ENCODE data around the gene TLE7.

TLE7 gene

GRCh38 chr16:71406316-71406715 is 35.5 kb downstream of the TLE7 start:
- no peaks in the 10 kb centered on the region for H3K36me3 ChIP-seq
- no peaks in the 10 kb centered on the region for H3K27me3 ChIP-seq

DNA sequence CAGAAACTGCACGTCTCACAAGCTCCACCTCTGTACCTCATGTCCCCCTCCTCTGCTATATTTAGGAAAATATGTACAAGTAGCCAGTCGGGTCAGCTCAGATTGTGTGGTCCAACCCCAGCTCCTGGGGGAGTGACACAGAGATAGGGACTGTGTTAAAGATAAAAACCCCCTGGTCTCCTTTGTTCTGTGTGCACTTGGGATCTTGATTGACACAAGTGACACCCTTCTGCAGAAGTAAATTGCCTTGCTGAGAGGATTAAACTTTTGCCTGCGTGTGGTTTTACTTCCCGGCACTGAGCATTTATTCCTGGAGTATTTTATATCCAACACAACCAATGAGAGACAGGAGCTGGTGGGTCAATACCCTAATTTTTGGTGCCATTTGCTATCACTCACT is 37.5 kb downstream of the TLE7 start:
- no peak overlapping the region for H3K4me3 ChIP-seq
- no peak overlapping the region for H3K27ac ChIP-seq
- H3K27me3 ChIP-seq, result no peaks in the 10 kb centered on the region

More at GRCh38 chr16:71406316-71406715, 35.5 kb downstream of the TLE7 start:
- H3K9me3 ChIP-seq, result peaks cover 25% of the 10 kb centered on the region
- peaks cover 51% of the 10 kb centered on the region for H3K4me1 ChIP-seq
- H3K4me2 ChIP-seq, result peak overlapping the region; percentile 79
- no peak overlapping the region for H3K27ac ChIP-seq
- H4K20me1 ChIP-seq, result no peaks in the 10 kb centered on the region
- TF ChIP-seq Cebpa-rat (IDR thresholded peaks at IDR 0.05), result no peak
- H3K4me3 ChIP-seq, result no peak overlapping the region
- no peak overlapping the region for H3K9ac ChIP-seq

DNA sequence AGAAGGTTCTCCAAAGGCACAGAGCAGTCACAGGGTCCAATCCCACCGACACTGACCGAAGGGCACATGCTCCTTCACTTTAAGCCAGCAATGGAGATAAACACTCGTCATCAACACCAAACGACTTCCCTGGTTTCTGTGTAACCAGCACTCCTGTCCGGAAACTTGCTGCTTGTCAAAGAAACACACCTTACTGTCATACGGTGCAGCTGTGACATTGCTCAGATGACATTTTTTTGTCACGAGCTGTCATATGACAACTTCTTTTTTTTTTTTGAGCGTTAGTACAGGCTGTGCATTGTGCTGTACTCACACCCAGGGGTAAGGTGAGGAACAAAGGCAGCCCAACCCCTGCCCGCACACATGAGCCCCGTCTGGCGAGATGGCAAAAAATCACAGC is 39.2 kb downstream of the TLE7 start:
- Histone ChIP-seq H3K4me2 (no peak overlapping the region), H3K9ac (no peak overlapping the region), H3K36me3 (no peaks in the 10 kb centered on the region), H3K27ac (no peak overlapping the region), H3K4me3 (no peak overlapping the region), H4K20me1 (no peaks in the 10 kb centered on the region), H3K4me1 (peaks cover 29% of the 10 kb centered on the region), H3K27me3 (no peaks in the 10 kb centered on the region), H3K9me3 (peaks cover 25% of the 10 kb centered on the region)
- no peak for TF ChIP-seq Cebpa-rat (IDR thresholded peaks at IDR 0.05)

More for the DNA sequence above, 37.5 kb downstream of the TLE7 start:
- Histone ChIP-seq H3K9ac (no peak overlapping the region), H3K9me3 (peaks cover 25% of the 10 kb centered on the region), H3K36me3 (no peaks in the 10 kb centered on the region), H3K4me1 (peaks cover 46% of the 10 kb centered on the region), H3K4me2 (no peak overlapping the region), H4K20me1 (no peaks in the 10 kb centered on the region)
- no peak for TF ChIP-seq Cebpa-rat (IDR thresholded peaks at IDR 0.05)

- Histone ChIP-seq H3K9ac (no peak overlapping the region), H4K20me1 (no peaks in the 10 kb centered on the region), H3K9me3 (peaks cover 25% of the 10 kb centered on the region), H3K27ac (no peak overlapping the region), H3K4me3 (no peak overlapping the region), H3K4me1 (peaks cover 23% of the 10 kb centered on the region), H3K27me3 (no peaks in the 10 kb centered on the region), H3K4me2 (no peak overlapping the region), H3K36me3 (no peaks in the 10 kb centered on the region)
- TF ChIP-seq Cebpa-rat (IDR thresholded peaks at IDR 0.05), result no peak
Observed at GRCh38 chr16:71402007-71402406, 39.8 kb downstream of the TLE7 start.

- no peaks in the 10 kb centered on the region for H4K20me1 ChIP-seq
- H3K27me3 ChIP-seq, result no peaks in the 10 kb centered on the region
- no peak overlapping the region for H3K4me3 ChIP-seq
- H3K27ac ChIP-seq, result no peak overlapping the region
- H3K9me3 ChIP-seq, result peaks cover 22% of the 10 kb centered on the region
- no peak for TF ChIP-seq Cebpa-rat (IDR thresholded peaks at IDR 0.05)
- no peaks in the 10 kb centered on the region for H3K36me3 ChIP-seq
- H3K4me2 ChIP-seq, result no peak overlapping the region
- no peak overlapping the region for H3K9ac ChIP-seq
- peaks cover 2% of the 10 kb centered on the region; the same call in 1 of the 2 replicates for H3K4me1 ChIP-seq
Observed at GRCh38 chr16:71399801-71400563, 41.9 kb downstream of the TLE7 start.

DNA sequence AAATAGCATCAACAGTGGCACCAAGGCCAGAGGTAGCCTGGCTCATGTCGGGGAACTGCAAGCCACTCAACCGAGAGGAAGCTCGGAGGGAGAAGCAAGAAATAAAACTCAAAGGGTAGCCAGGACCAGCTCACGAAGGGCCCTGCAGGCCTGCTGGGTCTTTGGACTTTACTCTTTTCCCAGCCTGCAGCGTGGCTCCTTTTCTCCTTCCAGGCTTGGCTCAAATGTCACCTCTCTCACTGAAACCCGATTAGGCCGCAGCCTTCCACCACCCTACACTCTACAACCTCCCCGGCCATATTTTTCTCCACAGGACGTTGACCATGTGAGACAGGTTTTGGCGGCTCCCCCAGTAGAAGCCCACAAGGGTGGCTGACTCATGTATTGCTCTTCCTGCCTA is 45.3 kb downstream of the TLE7 start:
- Histone ChIP-seq H3K27me3 (no peaks in the 10 kb centered on the region), H3K9me3 (no peaks in the 10 kb centered on the region), H3K4me2 (no peak overlapping the region), H3K9ac (no peak overlapping the region), H3K4me1 (no peaks in the 10 kb centered on the region), H4K20me1 (no peaks in the 10 kb centered on the region), H3K27ac (no peak overlapping the region), H3K36me3 (no peaks in the 10 kb centered on the region), H3K4me3 (no peak overlapping the region)
- TF ChIP-seq Cebpa-rat (IDR thresholded peaks at IDR 0.05), result no peak

- TF ChIP-seq Cebpa-rat (IDR thresholded peaks at IDR 0.05), result no peak
- no peaks in the 10 kb centered on the region for H4K20me1 ChIP-seq
Observed at GRCh38 chr16:71389330-71389729, 52.5 kb downstream of the TLE7 start.

DNA sequence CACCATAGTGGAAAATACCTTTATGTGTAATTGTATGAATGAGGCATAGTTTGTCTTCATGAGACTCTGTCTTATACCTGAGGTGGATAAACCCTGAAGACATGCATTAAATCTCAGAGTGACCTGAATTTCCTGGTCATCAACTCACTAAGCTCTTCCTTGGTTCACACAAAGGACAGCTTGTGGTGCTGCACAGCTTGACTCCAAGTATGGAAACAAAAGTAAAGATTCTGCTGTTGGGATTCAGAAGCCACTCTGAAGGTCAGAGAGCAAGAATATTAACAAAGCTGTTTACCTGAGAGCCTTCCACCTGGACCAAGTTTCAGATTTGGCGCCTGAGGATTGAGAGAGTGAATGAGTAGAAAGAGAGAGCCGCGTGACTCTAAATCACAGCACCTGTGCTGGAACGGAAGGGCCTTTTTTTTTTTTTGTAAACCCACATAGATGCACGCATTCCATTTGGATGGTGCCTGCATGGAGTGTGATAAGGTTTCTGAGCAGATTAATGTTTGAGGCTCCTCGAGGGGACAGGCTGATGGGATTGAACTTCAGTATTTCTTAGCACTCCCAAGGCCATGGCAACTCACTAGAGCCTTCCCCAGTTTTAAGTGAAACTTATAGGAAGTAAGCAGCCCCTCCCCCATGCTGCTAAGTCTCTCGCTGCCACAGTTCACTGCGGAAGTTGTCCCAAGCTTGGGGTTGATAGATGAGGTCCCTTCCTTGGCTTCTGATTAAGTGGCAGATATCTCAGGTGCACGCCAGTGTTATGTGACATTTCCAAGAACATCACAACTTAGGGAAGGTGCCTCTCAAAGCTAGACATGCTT is 54.6 kb downstream of the TLE7 start:
- no peak overlapping the region for H3K4me3 ChIP-seq
- peaks cover 28% of the 10 kb centered on the region for H3K4me1 ChIP-seq
- H4K20me1 ChIP-seq, result no peaks in the 10 kb centered on the region
- no peak overlapping the region for H3K9ac ChIP-seq
- H3K9me3 ChIP-seq, result no peaks in the 10 kb centered on the region
- H3K36me3 ChIP-seq, result no peaks in the 10 kb centered on the region
- H3K27me3 ChIP-seq, result no peaks in the 10 kb centered on the region
- TF ChIP-seq Cebpa-rat (IDR thresholded peaks at IDR 0.05), result no peak
- peak overlapping the region; percentile 14; the same call in 1 of the 2 replicates for H3K4me2 ChIP-seq
- H3K27ac ChIP-seq, result no peak overlapping the region

More at GRCh38 chr16:71389330-71389729, 52.5 kb downstream of the TLE7 start:
- Histone ChIP-seq H3K4me1 (peaks cover 14% of the 10 kb centered on the region), H3K4me2 (no peak overlapping the region), H3K4me3 (no peak overlapping the region), H3K36me3 (no peaks in the 10 kb centered on the region), H3K27me3 (no peaks in the 10 kb centered on the region), H3K9ac (no peak overlapping the region), H3K9me3 (no peaks in the 10 kb centered on the region), H3K27ac (no peak overlapping the region)

GRCh38 chr16:71384073-71384724 is 57.7 kb downstream of the TLE7 start:
- TF ChIP-seq Cebpa-rat (IDR thresholded peaks at IDR 0.05), result no peak
- H3K9ac ChIP-seq, result no peak overlapping the region
- peaks cover 28% of the 10 kb centered on the region for H3K4me1 ChIP-seq
- peak overlapping the region; percentile 43 for H3K4me2 ChIP-seq
- no peak overlapping the region for H3K4me3 ChIP-seq
- H3K9me3 ChIP-seq, result no peaks in the 10 kb centered on the region
- no peaks in the 10 kb centered on the region for H3K36me3 ChIP-seq
- no peaks in the 10 kb centered on the region for H3K27me3 ChIP-seq
- no peaks in the 10 kb centered on the region for H4K20me1 ChIP-seq
- no peak overlapping the region for H3K27ac ChIP-seq

All from BLaER1 (cell line).